Uterus (tissue), 4 donors: ENCODE measurements around the gene CXCL1. TPM values are rescaled to one million over a fixed set of nuclear protein-coding genes. Genes with fewer than 3 reads are reported as not detected.

Experiments used
- DNase-seq, 2 donors: peaks; one replicate each; pipeline ENCODE4 v3.0.0-alpha.2; 2019 to 2020
- H3K27ac ChIP-seq, 2 donors: fragments of 200-600 bp; sonication (generic); 1 replicate in 1 of 2; 2 replicates in 1 of 2; pipeline ENCODE4 v1.5.1; 2016 to 2018
- H3K27me3 ChIP-seq, 2 donors: fragments of 200-600 bp; sonication (generic); one replicate each; pipeline ENCODE4 v1.5.1; 2018 to 2019; ENCODE audit warnings: control low read depth in 1 of 2
- H3K36me3 ChIP-seq, 2 donors: fragments of 200-600 bp; sonication (generic); one replicate each; pipeline ENCODE4 v1.5.1; 2019; ENCODE audit warnings: control low read depth in 1 of 2
- H3K4me1 ChIP-seq, 2 donors: fragments of 200-600 bp; sonication (generic); one replicate each; pipeline ENCODE4 v1.5.1; 2018 to 2019; ENCODE audit warnings: control low read depth in 1 of 2
- H3K4me3 ChIP-seq, 2 donors: fragments of 200-600 bp; sonication (generic); 1 replicate in 1 of 2; 2 replicates in 1 of 2; pipeline ENCODE4 v1.5.1; 2018 to 2019; ENCODE audit warnings: mild to moderate bottlenecking in 1 of 2
- H3K9me3 ChIP-seq, 2 donors: fragments of 200-600 bp; sonication (generic); one replicate each; pipeline ENCODE4 v1.5.1; 2019; ENCODE audit warnings: control low read depth in 1 of 2
- POLR2A ChIP-seq, 2 donors: fragments of 450-650 bp; IDR thresholded peaks; one replicate each; pipeline ENCODE4 v1.6.1; 2016; ENCODE audit warnings: antibody characterized with exemption in 2 of 2, mild to moderate bottlenecking in 1 of 2, moderate library complexity in 1 of 2
- intact Hi-C: fragments of 100-400 bp; cut with DNase I; formaldehyde crosslinking; loops from one replicate; pipeline ENCODE4 v1.15.1; 2023; ENCODE audit warnings: low total_unique reads
- total RNA-seq, 4 donors: library from RNA; depleted of rRNA in 3 of 4; stranded (reverse); fragments of >200 nt in 3 of 4; gene quantifications; one replicate each; pipeline versions ENCODE4 v1.1.0 to v1.2.4, GENCODE V29; 2014 to 2023
- TF ChIP-seq, protein P1 (sequence below), 4 experiments: fragments of 200-600 bp in 2 of 4; fragments of 450-650 bp in 2 of 4; sonication (generic) in 2 of 4; IDR thresholded peaks; one replicate each; pipeline ENCODE4 v1.5.1; 2016 to 2019; ENCODE audit warnings: antibody characterized with exemption in 4 of 4, mild to moderate bottlenecking in 2 of 4, moderate library complexity in 1 of 4
- donor health status: DM: yes; HTN: yes; CAD: no.

The CXCL1 gene
- total RNA-seq, 4 donors from 2014 or later, result 1.4 to 2.6 TPM; not detected in 2

DNA sequence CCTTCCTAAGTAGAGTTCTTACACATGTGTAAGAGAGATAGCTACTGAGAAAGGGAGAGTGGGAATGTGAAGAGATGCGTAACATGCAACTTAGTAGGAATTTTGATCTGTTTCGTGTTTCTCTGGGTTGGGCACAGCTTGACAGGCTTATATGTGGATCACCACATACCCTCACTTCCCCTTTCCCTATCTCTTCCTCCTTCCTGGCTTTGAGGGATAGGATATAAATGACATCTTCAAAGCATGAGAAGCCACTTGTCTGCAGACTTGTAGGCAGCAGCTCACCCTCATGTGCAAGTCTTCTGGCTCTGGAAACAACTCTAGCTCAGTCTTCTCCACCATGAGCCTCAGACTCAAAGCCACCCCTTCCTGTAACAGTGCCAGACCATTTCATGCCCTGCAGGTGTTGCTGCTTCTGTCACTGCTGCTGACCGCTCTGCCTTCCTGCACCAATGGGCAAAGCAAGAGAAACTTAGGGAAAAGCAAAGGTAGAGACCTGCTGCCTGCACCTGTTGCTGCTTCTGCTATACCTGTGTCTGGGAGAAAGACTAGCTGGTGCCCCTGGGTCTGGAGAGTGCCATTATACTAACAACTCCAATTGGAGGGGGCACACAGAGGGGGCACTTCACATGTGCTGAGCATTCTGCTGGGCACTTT is 21.5 kb upstream of the CXCL1 start:
- DNase-seq, result no peak

DNA sequence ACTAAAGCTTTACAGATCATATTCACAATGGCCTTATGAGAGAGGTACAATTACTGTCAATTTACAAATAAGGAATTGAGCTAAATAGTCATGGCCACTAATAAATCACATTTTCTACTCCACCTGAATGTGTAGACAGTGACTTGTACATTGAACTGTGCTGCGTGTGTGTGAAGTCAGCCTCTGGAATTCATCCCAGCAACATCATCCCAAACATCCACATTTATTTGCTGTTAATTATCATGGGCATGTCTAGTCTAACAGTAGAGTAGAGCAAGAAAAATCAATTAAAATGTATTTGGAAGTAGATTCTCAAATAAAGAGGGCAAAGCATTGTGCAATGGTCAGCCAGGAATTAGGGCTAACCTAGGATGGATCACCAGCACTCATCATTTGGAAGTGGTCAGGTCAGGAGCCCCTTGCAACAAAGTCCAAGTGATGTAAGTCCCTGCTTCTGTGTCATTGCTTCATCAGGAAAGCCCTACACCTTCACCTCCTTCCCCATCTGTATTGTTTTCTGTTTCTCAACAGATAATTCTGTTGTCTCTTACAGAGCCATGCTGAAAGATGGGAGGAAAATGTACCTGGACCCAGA is 20.9 kb upstream of the CXCL1 start:
- intact Hi-C loops, result no loop called here
- H3K4me1 ChIP-seq, result no peaks in the 10 kb centered on the region
- TF ChIP-seq, protein P1, sequence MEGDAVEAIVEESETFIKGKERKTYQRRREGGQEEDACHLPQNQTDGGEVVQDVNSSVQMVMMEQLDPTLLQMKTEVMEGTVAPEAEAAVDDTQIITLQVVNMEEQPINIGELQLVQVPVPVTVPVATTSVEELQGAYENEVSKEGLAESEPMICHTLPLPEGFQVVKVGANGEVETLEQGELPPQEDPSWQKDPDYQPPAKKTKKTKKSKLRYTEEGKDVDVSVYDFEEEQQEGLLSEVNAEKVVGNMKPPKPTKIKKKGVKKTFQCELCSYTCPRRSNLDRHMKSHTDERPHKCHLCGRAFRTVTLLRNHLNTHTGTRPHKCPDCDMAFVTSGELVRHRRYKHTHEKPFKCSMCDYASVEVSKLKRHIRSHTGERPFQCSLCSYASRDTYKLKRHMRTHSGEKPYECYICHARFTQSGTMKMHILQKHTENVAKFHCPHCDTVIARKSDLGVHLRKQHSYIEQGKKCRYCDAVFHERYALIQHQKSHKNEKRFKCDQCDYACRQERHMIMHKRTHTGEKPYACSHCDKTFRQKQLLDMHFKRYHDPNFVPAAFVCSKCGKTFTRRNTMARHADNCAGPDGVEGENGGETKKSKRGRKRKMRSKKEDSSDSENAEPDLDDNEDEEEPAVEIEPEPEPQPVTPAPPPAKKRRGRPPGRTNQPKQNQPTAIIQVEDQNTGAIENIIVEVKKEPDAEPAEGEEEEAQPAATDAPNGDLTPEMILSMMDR (IDR thresholded peaks at IDR 0.05), result no peak
- TF ChIP-seq POLR2A (IDR thresholded peaks at IDR 0.05), result no peak
- DNase-seq, result no peak
- no peaks in the 10 kb centered on the region for H3K36me3 ChIP-seq
- H3K4me3 ChIP-seq, result no peak overlapping the region
- H3K9me3 ChIP-seq, result no peaks in the 10 kb centered on the region
- no peaks in the 10 kb centered on the region for H3K27me3 ChIP-seq
- no peak overlapping the region for H3K27ac ChIP-seq

More for the DNA sequence above, 21.5 kb upstream of the CXCL1 start:
- no peaks in the 10 kb centered on the region for H3K36me3 ChIP-seq
- no peak overlapping the region for H3K27ac ChIP-seq
- TF ChIP-seq, protein P1 (IDR thresholded peaks at IDR 0.05), result no peak
- TF ChIP-seq POLR2A (IDR thresholded peaks at IDR 0.05), result no peak
- intact Hi-C loops, result no loop called here
- no peaks in the 10 kb centered on the region for H3K9me3 ChIP-seq
- H3K27me3 ChIP-seq, result no peaks in the 10 kb centered on the region
- H3K4me3 ChIP-seq, result no peak overlapping the region
- no peaks in the 10 kb centered on the region for H3K4me1 ChIP-seq

GRCh38 chr4:73850261-73850970 is 18.8 kb upstream of the CXCL1 start:
- no peak overlapping the region for H3K4me3 ChIP-seq
- DNase-seq, result no peak
- no peaks in the 10 kb centered on the region for H3K27me3 ChIP-seq
- H3K9me3 ChIP-seq, result no peaks in the 10 kb centered on the region
- no peaks in the 10 kb centered on the region for H3K36me3 ChIP-seq
- H3K4me1 ChIP-seq, result no peaks in the 10 kb centered on the region
- intact Hi-C loops, result no loop called here
- no peak overlapping the region for H3K27ac ChIP-seq
- TF ChIP-seq, protein P1 (IDR thresholded peaks at IDR 0.05), result no peak
- no peak for TF ChIP-seq POLR2A (IDR thresholded peaks at IDR 0.05)

GRCh38 chr4:73851293-73851692 is 17.9 kb upstream of the CXCL1 start:
- Histone ChIP-seq H3K4me1 (no peaks in the 10 kb centered on the region), H3K4me3 (no peak overlapping the region), H3K27me3 (no peaks in the 10 kb centered on the region), H3K36me3 (no peaks in the 10 kb centered on the region), H3K9me3 (no peaks in the 10 kb centered on the region), H3K27ac (no peak overlapping the region)
- intact Hi-C loops, result no loop called here
- TF ChIP-seq POLR2A (IDR thresholded peaks at IDR 0.05), result no peak
- TF ChIP-seq, protein P1 (IDR thresholded peaks at IDR 0.05), result no peak
- DNase-seq, result no peak

DNA sequence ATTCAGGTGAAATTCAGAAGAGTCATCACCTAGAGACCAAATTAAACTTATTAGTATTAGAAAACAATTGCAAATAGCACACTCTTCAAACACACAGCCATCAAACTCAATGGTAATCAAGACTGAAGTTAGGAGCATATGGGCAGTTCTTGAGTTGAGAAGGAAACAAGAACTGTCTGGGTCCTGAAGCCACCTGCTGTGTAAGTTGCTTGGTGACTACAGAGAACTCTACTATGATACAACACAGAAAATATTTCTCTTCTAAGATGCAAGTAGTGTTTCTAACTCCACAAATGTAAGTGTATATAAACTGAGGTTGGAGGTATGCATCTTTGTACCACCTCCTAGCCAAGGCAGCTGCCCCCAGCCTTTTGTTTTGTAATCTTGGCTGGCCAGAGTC is 16.4 kb upstream of the CXCL1 start:
- intact Hi-C loops, result no loop called here
- no peaks in the 10 kb centered on the region for H3K4me1 ChIP-seq
- no peak overlapping the region for H3K27ac ChIP-seq
- no peak for TF ChIP-seq POLR2A (IDR thresholded peaks at IDR 0.05)
- TF ChIP-seq, protein P1 (IDR thresholded peaks at IDR 0.05), result no peak
- no peaks in the 10 kb centered on the region for H3K9me3 ChIP-seq
- H3K27me3 ChIP-seq, result no peaks in the 10 kb centered on the region
- H3K36me3 ChIP-seq, result no peaks in the 10 kb centered on the region
- DNase-seq, result no peak
- no peak overlapping the region for H3K4me3 ChIP-seq
